Effector memory CD8-positive, alpha-beta T cell (primary cell): ENCODE data around the gene STIM2.

ENCODE experiments used
- ATAC-seq: fragments of 150-1000 bp; cut with Tn5 transposase; replicated peaks from 2 replicates; pipeline ENCODE4 v1.10.0; 2021; ENCODE audit warnings: mild to moderate bottlenecking, moderate library complexity
- DNase-seq, 3 experiments: peaks; one replicate each; pipeline ENCODE4 v3.0.0; 2021
- H3K27ac Mint-ChIP-seq, 2 donors: one replicate each; pipeline ENCODE4 v1.8.0; 2022; ENCODE audit warnings: mild to moderate bottlenecking in 2 of 2, mixed read lengths in 2 of 2, moderate library complexity in 2 of 2
- H3K27me3 Mint-ChIP-seq, 2 donors: one replicate each; pipeline ENCODE4 v1.8.0; 2022; ENCODE audit warnings: mixed read lengths in 2 of 2
- H3K36me3 Mint-ChIP-seq: one replicate; pipeline ENCODE4 v1.8.0; 2022; ENCODE audit warnings: mild to moderate bottlenecking, moderate library complexity, mixed read lengths; ENCODE audit not compliant: insufficient read depth
- H3K4me1 Mint-ChIP-seq, 2 donors: one replicate each; pipeline ENCODE4 v1.8.0; 2022; ENCODE audit warnings: low read depth in 2 of 2, mixed read lengths in 2 of 2
- H3K4me3 Mint-ChIP-seq, 2 donors: one replicate each; pipeline ENCODE4 v1.8.0; 2022; ENCODE audit warnings: mild to moderate bottlenecking in 2 of 2, mixed read lengths in 2 of 2, moderate library complexity in 2 of 2
- H3K9me3 Mint-ChIP-seq, 2 donors: one replicate each; pipeline ENCODE4 v1.8.0; 2022; ENCODE audit warnings: mixed read lengths in 2 of 2

STIM2 gene

GRCh38 chr4:26842911-26843310 is 17.7 kb upstream of the STIM2 start:
- no peaks in the 10 kb centered on the region for H3K4me1 Mint-ChIP-seq
- no peak overlapping the region for H3K27ac Mint-ChIP-seq
- DNase-seq (no peak), ATAC-seq (no peak)
- H3K27me3 Mint-ChIP-seq: no peaks in the 10 kb centered on the region
- H3K4me3 Mint-ChIP-seq: no peak overlapping the region
- no peaks in the 10 kb centered on the region for H3K36me3 Mint-ChIP-seq
- H3K9me3 Mint-ChIP-seq: peaks cover 0 to 1% of the 10 kb centered on the region in 2 donors

- no peak for DNase-seq
- ATAC-seq: no peak
- Mint-ChIP-seq H3K27me3 (no peaks in the 10 kb centered on the region), H3K4me1 (peaks cover 0 to 1% of the 10 kb centered on the region in 2 donors), H3K4me3 (no peak overlapping the region), H3K36me3 (peaks cover 3% of the 10 kb centered on the region), H3K27ac (no peak overlapping the region), H3K9me3 (peaks cover 0 to under 1% of the 10 kb centered on the region in 2 donors)
These were observed 10.1 kb upstream of the STIM2 start for GRCh38 chr4:26850528-26850927.

DNA sequence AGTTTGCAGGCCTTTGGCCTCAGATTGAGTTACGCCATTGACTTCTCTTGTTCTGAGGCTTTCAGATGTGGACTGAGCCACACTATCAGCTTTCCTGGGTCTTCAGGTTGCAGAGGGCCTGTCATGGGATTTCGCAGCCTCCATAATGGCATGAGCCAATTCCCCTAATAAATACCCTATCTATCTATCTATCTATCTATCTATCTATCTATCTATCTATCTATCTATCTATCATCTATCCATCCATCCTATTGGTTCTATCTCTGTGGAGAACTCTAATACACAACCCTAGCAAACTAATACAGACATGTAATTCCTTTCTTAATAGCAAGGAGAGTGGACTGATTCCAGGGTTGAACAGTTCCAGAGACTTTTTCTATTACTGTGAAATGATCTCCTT is 9.5 kb upstream of the STIM2 start:
- Mint-ChIP-seq H3K27me3 (no peaks in the 10 kb centered on the region), H3K36me3 (peaks cover 3% of the 10 kb centered on the region), H3K9me3 (no peaks in the 10 kb centered on the region), H3K27ac (no peak overlapping the region), H3K4me3 (no peak overlapping the region), H3K4me1 (peaks cover 0 to 1% of the 10 kb centered on the region in 2 donors)
- DNase-seq (no peak), ATAC-seq (no peak)

DNA sequence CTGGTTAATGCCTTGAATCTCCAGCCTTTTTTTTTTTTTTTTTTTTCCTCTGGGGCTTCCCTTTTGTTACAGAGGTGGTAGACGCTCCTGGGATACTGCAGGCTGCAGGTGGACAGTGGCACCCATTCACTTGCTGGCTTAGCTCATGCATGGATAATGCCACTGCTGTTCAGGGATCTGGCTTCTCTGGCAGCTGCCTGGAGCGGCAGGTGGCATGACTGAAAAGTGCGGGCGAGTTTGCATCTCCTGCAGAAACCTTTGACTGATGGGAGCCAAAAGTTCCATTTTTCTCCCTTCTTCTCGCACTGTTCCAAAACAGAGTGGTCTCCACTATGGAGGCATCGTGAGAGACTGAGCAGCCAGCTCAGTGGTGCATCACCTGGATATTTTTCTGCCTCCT is 5.9 kb upstream of the STIM2 start:
- Mint-ChIP-seq H3K9me3 (no peaks in the 10 kb centered on the region), H3K27me3 (no peaks in the 10 kb centered on the region), H3K4me1 (peaks cover 23 to 26% of the 10 kb centered on the region in 2 donors), H3K27ac (no peak overlapping the region), H3K4me3 (no peak overlapping the region), H3K36me3 (peaks cover 17% of the 10 kb centered on the region)
- DNase-seq (no peak), ATAC-seq (no peak)

DNA sequence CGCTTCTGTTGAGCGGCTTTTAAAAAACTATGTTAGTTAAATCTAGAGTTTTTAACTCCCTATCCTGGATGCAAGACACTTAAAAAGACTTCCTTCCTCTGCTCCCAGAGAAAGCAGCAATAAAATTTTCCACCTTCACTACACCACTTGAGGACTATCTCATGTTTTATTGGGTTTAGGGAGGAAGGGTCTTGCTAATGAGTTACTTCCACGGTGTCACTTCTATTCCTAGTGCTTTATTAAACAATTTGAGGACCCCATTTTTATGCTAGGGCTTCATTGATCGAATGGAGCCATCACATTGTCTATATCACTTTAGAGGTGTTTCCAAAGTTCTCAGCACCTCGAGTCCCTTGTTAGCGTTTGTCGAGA is 3.7 kb upstream of the STIM2 start:
- Mint-ChIP-seq H3K27me3 (no peaks in the 10 kb centered on the region), H3K27ac (peak overlapping the region; percentile 97 to 98), H3K4me3 (peak overlapping the region; percentile 84 to 97), H3K36me3 (peaks cover 29% of the 10 kb centered on the region), H3K4me1 (peaks cover 33 to 34% of the 10 kb centered on the region in 2 donors), H3K9me3 (no peaks in the 10 kb centered on the region)
- ATAC-seq (no peak), DNase-seq (no peak)

- Mint-ChIP-seq H3K4me1 (peaks cover 34 to 35% of the 10 kb centered on the region in 2 donors), H3K27ac (peak overlapping the region; percentile 97 to 98), H3K9me3 (no peaks in the 10 kb centered on the region), H3K27me3 (no peaks in the 10 kb centered on the region), H3K4me3 (peak overlapping the region; percentile 84 to 97), H3K36me3 (peaks cover 32% of the 10 kb centered on the region)
- DNase-seq: peak; percentile 94 to 97 (median 95)
- ATAC-seq: peak; percentile 62
These were observed 3.2 kb upstream of the STIM2 start for GRCh38 chr4:26857278-26858034.

- H3K27ac Mint-ChIP-seq: peak overlapping the region; percentile 97 to 98
- ATAC-seq (no peak), DNase-seq (no peak)
- no peaks in the 10 kb centered on the region for H3K27me3 Mint-ChIP-seq
- peak overlapping the region; percentile 84 to 97 for H3K4me3 Mint-ChIP-seq
- peaks cover 37 to 39% of the 10 kb centered on the region in 2 donors for H3K4me1 Mint-ChIP-seq
- peaks cover 35% of the 10 kb centered on the region for H3K36me3 Mint-ChIP-seq
- no peaks in the 10 kb centered on the region for H3K9me3 Mint-ChIP-seq
These were observed 2.4 kb upstream of the STIM2 start for GRCh38 chr4:26858035-26858918.

DNA sequence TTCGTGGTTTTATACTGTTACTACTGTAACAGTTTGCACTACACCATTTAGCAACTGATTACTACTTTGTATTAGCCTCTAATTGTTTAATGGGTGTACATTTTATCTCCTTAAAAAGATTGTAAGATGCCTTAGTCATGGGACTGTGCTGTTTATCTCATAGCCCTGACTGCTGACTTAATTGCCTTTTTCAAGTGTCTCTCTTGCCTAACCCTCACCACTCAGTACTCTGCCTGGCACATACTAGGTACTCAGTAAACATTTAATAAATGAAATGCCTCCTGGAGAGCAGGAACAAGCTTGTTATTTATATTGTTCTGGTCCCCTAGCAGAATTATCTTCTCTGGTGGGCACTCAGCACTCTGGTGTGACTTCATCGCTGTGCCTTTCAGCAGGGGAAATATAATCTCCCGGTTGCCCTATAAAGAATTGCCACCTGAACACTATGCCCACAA is 1.7 kb upstream of the STIM2 start:
- Mint-ChIP-seq H3K4me1 (peaks cover 40 to 46% of the 10 kb centered on the region in 2 donors), H3K27ac (peak overlapping the region; percentile 98), H3K27me3 (no peaks in the 10 kb centered on the region), H3K36me3 (peaks cover 35% of the 10 kb centered on the region), H3K9me3 (no peaks in the 10 kb centered on the region), H3K4me3 (peak overlapping the region; percentile 84 to 97)
- ATAC-seq (no peak), DNase-seq (no peak)

- peaks cover 35% of the 10 kb centered on the region for H3K36me3 Mint-ChIP-seq
- H3K27me3 Mint-ChIP-seq: no peaks in the 10 kb centered on the region
- no peak for ATAC-seq
- peaks cover 41 to 51% of the 10 kb centered on the region in 2 donors for H3K4me1 Mint-ChIP-seq
- H3K27ac Mint-ChIP-seq: peak overlapping the region; percentile 95 to 98
- H3K4me3 Mint-ChIP-seq: peak overlapping the region; percentile 84 to 97
- DNase-seq: no peak
- H3K9me3 Mint-ChIP-seq: no peaks in the 10 kb centered on the region
These were observed 882 bp upstream of the STIM2 start for GRCh38 chr4:26859762-26860156.

DNA sequence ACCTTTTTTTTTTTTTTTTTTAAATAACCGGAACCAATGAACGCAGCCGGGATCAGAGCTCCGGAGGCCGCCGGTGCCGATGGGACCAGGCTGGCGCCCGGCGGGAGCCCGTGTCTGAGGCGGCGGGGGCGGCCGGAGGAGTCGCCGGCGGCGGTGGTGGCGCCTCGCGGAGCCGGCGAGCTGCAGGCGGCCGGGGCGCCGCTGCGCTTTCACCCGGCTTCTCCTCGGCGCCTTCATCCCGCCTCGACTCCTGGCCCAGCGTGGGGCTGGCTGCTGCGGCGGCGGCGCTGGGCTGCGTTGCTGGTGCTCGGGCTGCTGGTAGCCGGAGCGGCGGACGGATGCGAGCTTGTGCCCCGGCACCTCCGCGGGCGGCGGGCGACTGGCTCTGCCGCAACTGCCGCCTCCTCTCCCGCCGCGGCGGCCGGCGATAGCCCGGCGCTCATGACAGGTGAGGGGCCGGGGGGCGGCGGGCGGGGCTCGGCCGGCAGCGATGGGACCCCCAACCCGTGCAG is 337 bp downstream of the STIM2 start:
- H3K4me1 Mint-ChIP-seq: peaks cover 46 to 61% of the 10 kb centered on the region in 2 donors
- H3K27me3 Mint-ChIP-seq: no peaks in the 10 kb centered on the region
- ATAC-seq (peak; percentile 12), DNase-seq (peak; percentile 50 to 57 (median 55))
- H3K9me3 Mint-ChIP-seq: no peaks in the 10 kb centered on the region
- peak overlapping the region; percentile 95 to 98 for H3K27ac Mint-ChIP-seq
- H3K4me3 Mint-ChIP-seq: peak overlapping the region; percentile 97 to 99
- peaks cover 35% of the 10 kb centered on the region for H3K36me3 Mint-ChIP-seq

DNA sequence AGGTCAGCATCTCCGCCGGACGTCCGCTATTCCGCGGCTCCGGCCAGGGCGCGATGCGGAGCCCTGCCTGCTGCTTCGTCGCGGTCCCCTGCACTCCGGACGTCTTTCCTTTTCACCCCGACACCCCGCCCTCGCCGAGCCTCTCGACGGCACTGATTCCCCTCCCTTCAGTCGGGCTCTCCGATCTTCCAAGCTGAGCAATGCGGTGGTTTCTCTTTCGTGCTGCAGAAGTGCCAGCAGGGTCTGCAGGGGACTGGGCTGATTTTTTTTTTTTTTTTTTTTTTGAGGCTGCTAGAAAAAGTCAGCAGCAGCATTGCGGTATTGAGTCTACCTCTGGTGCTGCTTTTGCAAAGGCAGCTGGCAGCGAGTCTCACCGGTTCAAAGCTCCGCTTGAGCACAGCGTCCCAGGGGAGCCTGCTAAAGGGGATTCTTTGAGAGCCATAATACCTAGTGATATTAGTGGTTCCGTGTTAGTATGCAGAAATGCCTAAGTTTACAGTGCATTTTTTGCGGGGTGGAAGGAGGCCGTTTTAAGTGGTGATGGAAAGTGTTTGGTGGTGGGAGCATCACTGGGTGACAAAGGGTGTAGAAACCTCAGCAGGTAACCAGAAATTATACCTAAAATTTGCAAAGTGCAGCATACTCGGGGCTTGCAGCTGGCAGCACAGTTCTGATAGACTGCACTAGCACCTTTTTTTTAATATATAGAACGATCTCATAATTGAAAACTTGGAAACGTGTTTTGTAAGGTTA is 969 bp downstream of the STIM2 start:
- Mint-ChIP-seq H3K36me3 (peaks cover 35% of the 10 kb centered on the region), H3K4me3 (peak overlapping the region; percentile 97 to 99), H3K4me1 (peaks cover 47 to 67% of the 10 kb centered on the region in 2 donors), H3K9me3 (no peaks in the 10 kb centered on the region), H3K27ac (peak overlapping the region; percentile 95 to 98), H3K27me3 (no peaks in the 10 kb centered on the region)
- ATAC-seq (peak; percentile 34), DNase-seq (peak; percentile 65 to 72 (median 70))

DNA sequence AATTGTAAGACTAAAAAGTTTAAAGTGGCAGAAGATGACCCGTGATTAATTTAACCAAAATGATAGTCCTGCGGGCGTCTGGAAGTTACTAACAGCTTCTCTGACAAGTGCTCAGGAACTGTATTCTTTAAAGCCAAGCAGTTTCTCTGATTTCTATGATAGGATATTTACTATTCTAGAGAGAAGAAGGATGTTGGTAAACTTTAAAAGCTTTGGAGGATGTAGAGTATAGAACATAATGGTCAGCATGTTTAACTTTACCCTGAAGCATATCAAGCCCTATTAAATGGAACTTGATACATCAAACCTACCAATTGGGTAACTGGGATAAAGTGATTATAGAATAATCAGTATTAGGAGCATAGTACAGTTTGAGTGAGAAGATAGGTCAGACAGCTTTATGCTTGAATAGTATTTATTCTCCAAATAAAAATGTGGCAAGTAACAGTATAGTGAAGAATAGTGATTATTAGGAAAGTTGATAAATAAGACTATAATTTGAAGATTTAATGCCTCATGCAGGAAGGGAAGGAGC is 1.8 kb downstream of the STIM2 start:
- H3K9me3 Mint-ChIP-seq: no peaks in the 10 kb centered on the region
- H3K4me3 Mint-ChIP-seq: peak overlapping the region; percentile 97 to 99
- no peak for DNase-seq
- peaks cover 43 to 67% of the 10 kb centered on the region in 2 donors for H3K4me1 Mint-ChIP-seq
- ATAC-seq: no peak
- H3K27ac Mint-ChIP-seq: peak overlapping the region; percentile 95 to 98
- no peaks in the 10 kb centered on the region for H3K27me3 Mint-ChIP-seq
- H3K36me3 Mint-ChIP-seq: peaks cover 27% of the 10 kb centered on the region

GRCh38 chr4:26863512-26863911 is 2.9 kb downstream of the STIM2 start:
- H3K27me3 Mint-ChIP-seq: no peaks in the 10 kb centered on the region
- peaks cover 44 to 71% of the 10 kb centered on the region in 2 donors for H3K4me1 Mint-ChIP-seq
- DNase-seq (no peak), ATAC-seq (no peak)
- H3K4me3 Mint-ChIP-seq: peak overlapping the region; percentile 52 to 60
- peaks cover 22% of the 10 kb centered on the region for H3K36me3 Mint-ChIP-seq
- no peaks in the 10 kb centered on the region for H3K9me3 Mint-ChIP-seq
- H3K27ac Mint-ChIP-seq: peak overlapping the region in 1 of 2 donors; percentile 9
